MM.1S (cell line): Measurements from ENCODE around the gene PRR13.

Experiments used
- CTCF ChIP-seq: fragments of 300-600 bp; sonication (generic); IDR thresholded peaks from 2 replicates; pipeline ENCODE4 v1.5.1; 2016; ENCODE audit warnings: antibody characterized with exemption, low read length, mixed read lengths
- EZH2phosphoT487 ChIP-seq: fragments of 300-600 bp; sonication (generic); IDR thresholded peaks from 2 replicates; pipeline ENCODE4 v1.6.1; 2018; ENCODE audit warnings: antibody characterized with exemption, low read length

- TF ChIP-seq CTCF (no peak), EZH2phosphoT487 (no peak)
Observed at GRCh38 chr12:53474819-53475218, 33.3 kb downstream of the PRR13 start.
